MM.1S (cell line): ENCODE results near the gene MAP1LC3B2.

Experiments used
- EZH2 ChIP-seq: fragments of 300-600 bp; sonication (generic); optimal IDR thresholded peaks from 2 replicates; pipeline ENCODE3; 2017; ENCODE audit warnings: low read depth, mild to moderate bottlenecking, antibody characterized with exemption, low read length, mixed read lengths
- EZH2phosphoT487 ChIP-seq: fragments of 300-600 bp; sonication (generic); IDR thresholded peaks from 2 replicates; pipeline ENCODE4 v1.6.1; 2018; ENCODE audit warnings: antibody characterized with exemption, low read length
- TF ChIP-seq, protein P1 (sequence below): fragments of 300-600 bp; sonication (generic); IDR thresholded peaks from 2 replicates; pipeline ENCODE4 v1.5.1; 2016; ENCODE audit warnings: antibody characterized with exemption, low read length, mixed read lengths

DNA sequence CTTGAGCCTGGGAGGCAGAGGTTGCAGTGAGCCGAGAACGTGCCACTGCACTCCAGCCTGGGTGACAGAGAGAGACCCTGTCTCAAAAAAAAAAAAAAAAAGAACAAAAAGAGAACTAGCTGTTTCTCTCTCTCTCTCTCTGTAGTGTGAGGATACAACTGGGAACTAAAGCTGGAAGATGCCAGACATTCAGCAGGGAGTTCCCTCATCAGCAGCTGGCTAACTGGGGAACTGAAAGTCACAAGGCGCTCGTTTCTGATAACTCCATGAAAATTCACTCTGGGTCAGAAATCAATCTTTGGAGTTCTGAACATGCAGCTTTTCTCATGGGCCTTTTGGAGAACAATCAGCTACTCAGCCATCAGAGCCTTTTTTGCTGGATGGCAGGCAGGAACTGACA is 43.5 kb upstream of the MAP1LC3B2 start:
- TF ChIP-seq, protein P1, sequence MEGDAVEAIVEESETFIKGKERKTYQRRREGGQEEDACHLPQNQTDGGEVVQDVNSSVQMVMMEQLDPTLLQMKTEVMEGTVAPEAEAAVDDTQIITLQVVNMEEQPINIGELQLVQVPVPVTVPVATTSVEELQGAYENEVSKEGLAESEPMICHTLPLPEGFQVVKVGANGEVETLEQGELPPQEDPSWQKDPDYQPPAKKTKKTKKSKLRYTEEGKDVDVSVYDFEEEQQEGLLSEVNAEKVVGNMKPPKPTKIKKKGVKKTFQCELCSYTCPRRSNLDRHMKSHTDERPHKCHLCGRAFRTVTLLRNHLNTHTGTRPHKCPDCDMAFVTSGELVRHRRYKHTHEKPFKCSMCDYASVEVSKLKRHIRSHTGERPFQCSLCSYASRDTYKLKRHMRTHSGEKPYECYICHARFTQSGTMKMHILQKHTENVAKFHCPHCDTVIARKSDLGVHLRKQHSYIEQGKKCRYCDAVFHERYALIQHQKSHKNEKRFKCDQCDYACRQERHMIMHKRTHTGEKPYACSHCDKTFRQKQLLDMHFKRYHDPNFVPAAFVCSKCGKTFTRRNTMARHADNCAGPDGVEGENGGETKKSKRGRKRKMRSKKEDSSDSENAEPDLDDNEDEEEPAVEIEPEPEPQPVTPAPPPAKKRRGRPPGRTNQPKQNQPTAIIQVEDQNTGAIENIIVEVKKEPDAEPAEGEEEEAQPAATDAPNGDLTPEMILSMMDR = no peak
- TF ChIP-seq EZH2 = no peak
- no peak for TF ChIP-seq EZH2phosphoT487
